Hematopoietic multipotent progenitor cell treated with erythropoietin and hydrocortisone succinate and interleukin-3 and kit ligand, for 15 days (in vitro differentiated cells): ENCODE measurements around the gene ARRB1.
"Not testable (repeated sequence)": the region's sequence is repeated elsewhere in the genome, so short reads cannot be mapped to it uniquely, and the experiment has no call there.

Experiments
- DNase-seq: peaks from one replicate; pipeline ENCODE4 v3.0.0-alpha.2; 2015; ENCODE audit warnings: low spot score

Gene ARRB1

GRCh38 chr11:75324189-75324588 lies 27.3 kb downstream of the ARRB1 start:
- no peak for DNase-seq

- no peak for DNase-seq
Measured at GRCh38 chr11:75323609-75324008, 27.9 kb downstream of the ARRB1 start.

GRCh38 chr11:75320643-75321042 lies 30.8 kb downstream of the ARRB1 start:
- DNase-seq: no peak

GRCh38 chr11:75320046-75320618 lies 31.3 kb downstream of the ARRB1 start:
- DNase-seq: no peak

GRCh38 chr11:75319035-75319877 lies 32.2 kb downstream of the ARRB1 start:
- no peak for DNase-seq

- DNase-seq: no peak
Measured at GRCh38 chr11:75317446-75318122, 33.9 kb downstream of the ARRB1 start.

GRCh38 chr11:75315439-75315805 lies 36.0 kb downstream of the ARRB1 start:
- DNase-seq: no peak

- DNase-seq: no peak
Measured at GRCh38 chr11:75314771-75315438, 36.6 kb downstream of the ARRB1 start.

- no peak for DNase-seq
Measured at GRCh38 chr11:75313513-75314272, 37.8 kb downstream of the ARRB1 start.

- no peak for DNase-seq
Measured at GRCh38 chr11:75312346-75312745, 39.1 kb downstream of the ARRB1 start.

- no peak for DNase-seq
Measured at GRCh38 chr11:75311858-75312288, 39.6 kb downstream of the ARRB1 start.

GRCh38 chr11:75308986-75309385 lies 42.5 kb downstream of the ARRB1 start:
- no peak for DNase-seq

GRCh38 chr11:75308116-75308515 lies 43.3 kb downstream of the ARRB1 start:
- DNase-seq: no peak

GRCh38 chr11:75307058-75307457 lies 44.4 kb downstream of the ARRB1 start:
- DNase-seq: no peak

- DNase-seq: no peak
Measured at GRCh38 chr11:75306529-75306928, 44.9 kb downstream of the ARRB1 start.

GRCh38 chr11:75305993-75306392 lies 45.5 kb downstream of the ARRB1 start:
- no peak for DNase-seq

GRCh38 chr11:75305452-75305851 lies 46.0 kb downstream of the ARRB1 start:
- no peak for DNase-seq

GRCh38 chr11:75304941-75305340 lies 46.5 kb downstream of the ARRB1 start:
- not testable (repeated sequence) for DNase-seq

- no peak for DNase-seq
Measured at GRCh38 chr11:75303544-75304224, 47.8 kb downstream of the ARRB1 start.

- DNase-seq: no peak
Measured at GRCh38 chr11:75302371-75302770, 49.1 kb downstream of the ARRB1 start.
